Middle frontal gyrus (tissue), 1 donor: ENCODE results near the gene MKRN1.
"Not testable (repeated sequence)": the region's sequence is repeated elsewhere in the genome, so short reads cannot be mapped to it uniquely, and the experiment has no call there.

Source experiments
- DNase-seq: peaks from one replicate; pipeline ENCODE4 v3.0.0-alpha.2; 2015; ENCODE audit warnings: low spot score; ENCODE audit errors: extremely low spot score

Gene MKRN1

DNA sequence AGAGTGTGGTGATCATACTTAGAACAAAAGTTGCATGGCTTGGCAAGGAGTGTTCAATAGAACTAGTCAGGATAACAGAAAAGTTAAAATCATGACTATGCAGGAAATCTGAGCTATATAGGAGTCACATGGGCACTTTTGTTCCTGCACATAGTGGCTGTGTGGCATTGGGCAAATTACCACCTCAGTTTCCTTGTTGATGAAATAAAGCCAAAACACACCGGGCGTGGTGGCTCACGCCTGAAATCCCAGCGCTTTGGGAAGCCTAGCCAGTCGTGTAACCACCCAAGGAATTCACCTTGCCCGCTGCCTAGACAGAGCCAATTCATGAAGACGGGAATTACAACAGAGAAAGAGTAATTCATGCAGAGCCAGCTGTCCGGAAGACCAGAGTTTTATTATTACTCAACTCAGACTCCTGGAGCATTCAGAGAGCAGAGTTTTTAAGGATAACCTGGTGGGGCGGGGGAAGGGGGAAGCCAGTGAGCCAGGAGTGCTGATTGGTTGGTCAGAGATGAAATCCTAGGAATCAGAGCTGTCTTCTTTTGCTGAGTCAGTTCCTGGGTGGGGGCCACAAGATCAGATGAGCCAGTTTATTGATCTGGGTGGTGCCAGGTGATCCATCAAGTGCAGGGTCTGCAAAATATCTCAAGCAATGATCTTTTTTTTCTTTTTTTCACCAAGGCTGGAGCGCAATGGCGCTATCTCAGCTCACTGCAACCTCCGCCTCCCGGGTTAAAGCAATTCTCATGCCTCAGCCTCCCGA is 6.4 kb upstream of the MKRN1 start:
- no peak for DNase-seq

DNA sequence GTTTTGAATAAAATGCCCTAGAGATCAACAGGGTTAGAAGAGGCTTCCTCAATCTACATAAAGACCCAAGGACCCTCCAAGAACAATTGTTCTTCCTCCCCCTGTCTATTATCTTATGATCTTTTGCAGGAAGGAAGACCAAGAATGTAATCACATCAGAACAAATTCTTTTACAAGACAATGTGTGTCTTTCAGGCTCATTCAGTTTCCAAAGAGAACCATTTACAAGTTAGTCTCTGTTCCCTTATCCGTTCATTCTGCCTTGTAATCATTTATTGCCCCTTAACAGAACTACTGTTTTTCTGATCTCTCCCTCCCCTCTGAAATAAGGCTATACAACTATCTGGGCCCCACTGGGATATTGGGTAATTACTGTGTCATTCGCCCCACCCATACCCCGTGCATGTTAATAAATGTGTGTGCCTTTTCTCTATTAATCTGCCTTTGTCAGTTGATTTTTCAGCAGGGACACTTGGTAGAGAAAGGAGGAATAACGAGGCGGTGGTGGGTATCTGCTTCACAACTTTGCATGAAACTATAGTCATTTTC is 5.7 kb upstream of the MKRN1 start:
- DNase-seq, result no peak

GRCh38 chr7:140484479-140484878 is 5.2 kb upstream of the MKRN1 start:
- no peak for DNase-seq

DNA sequence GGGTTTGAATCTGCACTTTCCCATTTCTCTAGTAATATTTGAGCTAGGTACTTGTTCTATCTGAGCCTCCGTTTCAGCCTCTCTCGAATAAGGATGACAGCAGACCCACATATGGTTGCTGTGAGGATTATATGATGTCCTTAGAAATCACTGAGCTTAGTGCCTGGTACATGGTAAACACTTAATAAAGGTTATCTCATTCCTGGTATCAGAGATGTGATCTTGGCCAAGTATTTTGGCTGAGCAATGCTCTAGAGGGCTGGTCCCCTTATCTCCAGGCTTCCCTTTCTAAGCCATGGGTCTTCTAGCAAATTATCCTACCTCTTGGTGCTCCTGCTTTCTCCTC is 407 bp upstream of the MKRN1 start:
- no peak for DNase-seq

GRCh38 chr7:140478246-140479061 is 851 bp downstream of the MKRN1 start:
- DNase-seq, result no peak

DNA sequence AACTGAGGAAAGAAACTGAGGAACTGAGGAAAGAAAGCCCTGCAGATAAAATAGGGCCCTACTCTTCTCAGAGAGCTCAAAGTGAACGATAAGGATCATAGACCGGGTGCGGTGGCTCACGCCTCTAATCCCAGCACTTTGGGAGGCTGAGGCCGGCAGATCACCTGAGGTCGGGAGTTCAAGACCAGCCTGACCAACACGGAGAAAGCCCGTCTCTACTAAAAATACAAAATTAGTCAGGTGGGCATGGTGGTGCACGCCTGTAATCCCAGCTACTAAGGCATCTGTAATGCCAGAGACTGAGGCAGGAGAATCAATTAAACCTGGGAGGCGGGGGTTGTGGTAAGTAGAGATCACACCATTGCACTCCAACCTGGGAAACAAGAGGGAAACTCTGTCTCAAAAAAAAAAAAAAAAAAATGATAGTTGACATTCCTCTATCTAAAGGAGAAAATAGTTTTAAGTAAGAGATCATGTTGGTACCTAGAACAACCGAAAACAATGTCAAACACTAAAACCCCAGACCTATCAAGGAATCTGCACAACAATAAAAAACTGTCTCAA is 2.5 kb downstream of the MKRN1 start:
- no peak for DNase-seq

DNA sequence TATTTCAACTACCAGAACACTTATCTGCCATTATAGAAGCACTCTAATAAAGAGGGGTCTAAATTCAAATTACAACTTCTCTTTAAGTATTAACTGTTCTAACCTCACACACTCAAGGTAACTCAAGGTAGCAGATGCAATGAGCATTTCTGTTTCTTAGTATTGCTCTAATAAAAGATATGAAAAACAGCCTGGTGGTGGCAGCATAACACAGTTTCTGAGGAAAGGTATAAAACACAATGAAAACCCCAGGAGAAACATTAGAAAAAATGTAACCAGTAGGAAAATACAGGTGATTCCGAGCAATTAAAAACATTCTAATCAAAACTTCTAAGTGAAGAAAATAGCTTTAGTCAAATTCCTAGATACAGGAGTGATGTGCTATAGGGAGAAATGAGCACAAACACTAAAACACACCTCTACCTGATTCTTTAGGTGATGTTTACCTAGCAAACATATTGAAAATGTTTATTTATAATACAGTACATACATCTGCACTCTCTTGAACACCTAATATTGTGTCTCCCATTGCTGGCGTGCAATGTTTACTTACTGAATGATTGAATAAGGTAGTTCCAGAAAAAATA is 3.5 kb downstream of the MKRN1 start:
- no peak for DNase-seq

DNA sequence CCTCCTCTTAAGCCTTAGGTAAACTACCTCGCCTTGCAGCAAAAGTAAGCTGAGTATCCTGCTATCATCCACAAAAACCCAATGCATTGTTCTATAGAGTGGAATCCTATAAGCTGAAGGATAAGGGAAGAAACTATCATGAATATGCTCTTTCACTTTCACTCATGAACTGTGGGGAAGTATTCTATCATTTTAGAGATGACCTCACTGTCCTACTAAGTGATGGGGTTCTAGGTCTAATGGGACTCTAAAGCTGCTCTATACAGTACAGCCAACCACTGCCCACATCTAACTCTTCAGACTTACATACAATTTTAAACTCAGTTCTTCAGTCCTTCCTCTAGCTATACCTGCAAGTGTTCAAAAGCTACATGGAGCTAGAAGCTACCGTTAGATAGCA is 16.2 kb downstream of the MKRN1 start:
- DNase-seq, result no peak

DNA sequence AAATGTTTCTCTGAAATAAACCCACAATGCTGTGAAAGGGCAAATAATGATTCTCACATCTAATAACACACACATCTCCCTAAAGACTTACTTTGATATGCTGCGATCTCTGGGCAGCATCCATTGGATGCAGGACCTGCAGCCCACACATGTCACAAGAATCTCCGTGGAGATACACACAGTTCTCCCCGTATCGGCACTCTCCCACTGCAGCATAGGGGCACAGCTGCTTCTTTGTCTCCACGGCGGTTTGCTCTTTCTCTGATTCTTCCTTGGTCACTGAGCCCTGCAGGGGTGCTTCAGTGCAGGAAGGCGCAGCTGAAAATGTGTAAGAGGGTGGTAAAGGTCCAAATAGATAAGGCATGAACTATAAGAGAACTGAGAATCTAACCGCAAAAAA is 20.4 kb downstream of the MKRN1 start:
- no peak for DNase-seq

DNA sequence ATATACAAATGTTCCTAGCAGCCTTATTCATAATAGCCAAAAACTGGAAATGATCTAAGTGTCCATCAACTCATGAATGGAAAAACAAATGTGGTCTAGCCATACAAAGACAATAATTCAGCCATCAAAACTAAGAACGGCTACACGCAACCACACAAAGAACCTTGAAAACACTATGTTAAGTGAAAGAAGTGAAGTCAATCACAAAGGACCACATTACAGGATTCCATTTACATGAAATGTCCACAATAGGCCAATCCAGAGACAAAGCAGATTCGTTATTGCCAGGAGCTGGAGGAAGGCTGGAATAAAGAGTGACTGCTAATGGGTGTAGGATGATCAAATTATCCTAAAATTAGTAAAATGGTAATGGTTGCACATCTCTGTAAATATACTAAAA is 21.1 kb downstream of the MKRN1 start:
- DNase-seq, result no peak

GRCh38 chr7:140456551-140457051 is 22.7 kb downstream of the MKRN1 start:
- DNase-seq, result no peak

- no peak for DNase-seq
These were observed 23.6 kb downstream of the MKRN1 start for GRCh38 chr7:140455743-140456142.

- no peak for DNase-seq
These were observed 24.7 kb downstream of the MKRN1 start for GRCh38 chr7:140454657-140455015.

- DNase-seq, result not testable (repeated sequence)
These were observed 25.3 kb downstream of the MKRN1 start for GRCh38 chr7:140453785-140454656.

GRCh38 chr7:140453273-140453672 is 26.0 kb downstream of the MKRN1 start:
- no peak for DNase-seq

DNA sequence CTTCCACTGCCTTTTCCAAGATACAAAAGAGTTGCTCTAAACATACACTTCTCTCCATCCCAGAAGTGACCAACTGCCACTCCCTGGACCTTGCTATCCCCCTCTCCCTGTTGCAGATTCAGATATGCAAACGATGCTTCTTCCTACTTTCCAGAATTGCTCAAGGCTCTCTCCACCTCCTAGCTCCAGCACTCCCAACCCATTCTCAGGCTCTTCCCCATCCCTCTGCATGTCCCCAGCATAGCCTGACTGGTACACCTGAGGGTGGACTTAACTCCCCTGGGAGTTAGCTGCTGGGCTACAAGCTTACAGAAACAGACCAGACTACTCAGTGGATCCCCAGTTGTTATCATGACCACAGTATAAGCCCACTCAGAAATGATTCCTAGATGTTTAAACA is 27.6 kb downstream of the MKRN1 start:
- DNase-seq, result no peak

- no peak for DNase-seq
These were observed 30.4 kb downstream of the MKRN1 start for GRCh38 chr7:140448781-140449480.

- no peak for DNase-seq
These were observed 31.5 kb downstream of the MKRN1 start for GRCh38 chr7:140447841-140448240.

DNA sequence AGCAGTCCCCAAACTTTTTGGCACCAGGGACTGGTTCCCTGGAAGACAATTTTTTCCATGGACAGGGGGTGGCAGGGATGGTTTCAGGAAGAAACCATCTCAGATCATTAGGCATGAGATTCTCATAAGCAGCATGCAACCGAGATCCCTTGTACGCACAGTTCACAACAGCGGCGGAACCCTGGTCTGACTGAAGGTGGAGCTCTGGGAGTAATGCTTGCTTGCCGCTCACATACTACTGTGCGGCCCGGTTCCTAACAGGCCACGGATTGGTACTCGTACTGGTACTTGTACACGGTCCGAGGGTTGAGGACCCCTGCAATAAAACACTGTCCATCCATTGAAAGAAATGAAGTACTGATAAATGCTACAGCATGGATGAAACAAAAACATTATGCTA is 32.8 kb downstream of the MKRN1 start:
- DNase-seq, result no peak

- DNase-seq, result no peak
These were observed 37.8 kb downstream of the MKRN1 start for GRCh38 chr7:140441519-140441918.
